GM21390 (cell line): Measurements from ENCODE around the gene PPFIBP1.
"Not testable (repeated sequence)": the region's sequence is repeated elsewhere in the genome, so short reads cannot be mapped to it uniquely, and the experiment has no call there.

Experiments
- ATAC-seq: cut with Tn5 transposase; IDR thresholded peaks from one replicate; pipeline ENCODE4 v1.9.1; 2021; ENCODE audit not compliant: unreplicated experiment

PPFIBP1 gene

DNA sequence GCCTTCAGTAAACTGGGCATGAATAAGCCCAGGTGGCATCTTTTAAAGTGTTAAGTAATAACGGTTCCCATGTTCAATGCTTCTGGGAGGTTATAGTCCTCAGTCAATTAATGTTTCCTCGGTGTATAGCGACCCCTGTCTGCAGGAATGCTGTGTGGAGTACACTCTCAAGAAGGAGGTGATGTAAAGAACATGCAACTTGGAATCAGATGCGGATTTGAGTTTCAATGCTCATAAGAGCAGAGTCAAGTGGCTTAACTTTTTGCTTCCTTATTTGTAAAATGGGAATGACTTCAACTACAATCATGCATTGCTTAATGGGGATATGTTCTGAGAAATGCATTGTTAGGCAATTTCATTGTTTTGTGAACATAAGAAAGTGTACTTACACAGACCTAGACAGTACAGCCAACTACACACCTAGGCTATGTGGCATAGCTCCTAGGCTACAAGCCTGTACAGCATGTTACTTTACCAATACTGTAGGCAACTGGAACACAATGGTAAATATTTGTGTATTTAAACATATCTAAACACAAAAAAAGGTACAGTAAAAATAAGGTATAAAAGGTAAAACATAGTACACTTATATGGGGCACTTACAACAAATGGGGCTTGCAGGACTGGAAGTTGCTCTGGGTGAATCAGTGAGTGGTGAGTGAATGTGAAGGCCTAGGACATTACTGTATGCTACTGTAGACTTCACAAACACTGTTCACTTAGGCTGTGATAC, 179.9 kb downstream of the PPFIBP1 start:
- peak; percentile 96 for ATAC-seq

DNA sequence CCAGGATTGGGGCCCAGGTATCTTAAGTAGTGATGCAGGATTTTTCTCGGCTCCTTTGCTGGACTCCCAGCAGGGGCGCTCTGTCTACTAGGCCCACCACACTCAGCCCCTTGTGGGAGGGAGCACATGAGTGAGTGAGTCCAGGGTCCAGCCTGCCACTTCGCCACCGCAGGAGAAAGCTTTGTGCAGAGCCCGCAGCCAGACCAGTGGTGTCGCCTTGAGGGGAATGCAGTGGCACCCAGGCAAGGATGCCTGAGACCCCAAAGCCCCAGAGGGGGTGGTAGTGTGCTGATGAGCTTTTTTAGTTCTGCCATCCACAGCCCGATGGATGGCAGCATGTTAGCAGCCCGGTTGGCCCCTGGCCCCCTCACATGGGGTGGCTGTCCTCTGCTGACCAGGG, 181.3 kb downstream of the PPFIBP1 start:
- ATAC-seq: no peak

DNA sequence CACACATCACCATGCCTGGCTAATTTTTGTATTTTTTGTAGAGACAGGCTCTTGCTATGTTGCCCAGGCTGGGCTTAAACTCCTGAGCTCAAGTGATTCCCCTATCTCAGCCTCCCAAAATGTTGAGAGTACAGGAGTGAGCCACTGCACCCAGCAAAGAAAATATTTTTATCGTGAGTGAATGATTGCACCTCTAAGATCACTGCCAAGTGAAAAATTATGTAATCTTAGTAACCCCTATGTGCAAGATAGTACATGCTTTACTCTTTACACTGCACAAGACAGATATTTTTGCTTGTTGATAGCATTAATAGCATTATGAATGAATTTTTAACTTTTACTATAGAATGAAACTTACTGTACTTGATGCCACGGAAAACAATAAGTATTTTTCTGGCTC, 183.2 kb downstream of the PPFIBP1 start:
- ATAC-seq: no peak

DNA sequence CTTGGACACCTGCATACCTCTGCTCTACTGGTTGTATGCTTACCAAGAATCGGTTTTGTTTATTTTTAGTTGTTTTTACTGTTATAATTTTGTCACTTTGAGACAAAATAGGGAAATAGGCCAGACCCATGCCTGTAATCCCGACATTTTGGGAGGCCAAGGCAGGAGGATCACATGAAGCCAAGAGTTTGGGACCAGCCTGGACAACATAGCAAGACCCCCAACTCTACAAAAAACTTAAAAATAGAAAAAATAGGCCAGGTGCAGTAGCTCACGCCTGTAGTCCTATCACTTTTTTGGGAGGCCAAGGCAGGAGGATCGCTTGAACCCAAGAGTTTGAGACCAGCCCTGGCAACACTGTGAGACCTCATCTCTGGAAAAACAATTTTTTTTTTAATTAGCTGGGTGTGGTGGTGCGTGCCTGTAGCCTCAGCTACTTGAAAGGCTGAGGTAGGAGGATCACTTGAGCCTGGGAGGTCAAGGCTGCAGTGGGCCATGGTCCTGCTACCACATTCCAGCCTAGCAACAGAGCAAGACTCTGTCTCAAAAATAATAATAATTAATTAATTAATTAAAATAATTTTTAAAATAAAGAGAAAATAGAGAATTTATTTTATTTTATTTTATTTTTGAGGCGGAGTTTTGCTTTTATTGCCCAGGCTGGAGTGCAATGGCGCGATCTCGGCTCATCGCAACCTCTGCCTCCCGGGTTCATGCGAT, 185.4 kb downstream of the PPFIBP1 start:
- ATAC-seq: no peak

DNA sequence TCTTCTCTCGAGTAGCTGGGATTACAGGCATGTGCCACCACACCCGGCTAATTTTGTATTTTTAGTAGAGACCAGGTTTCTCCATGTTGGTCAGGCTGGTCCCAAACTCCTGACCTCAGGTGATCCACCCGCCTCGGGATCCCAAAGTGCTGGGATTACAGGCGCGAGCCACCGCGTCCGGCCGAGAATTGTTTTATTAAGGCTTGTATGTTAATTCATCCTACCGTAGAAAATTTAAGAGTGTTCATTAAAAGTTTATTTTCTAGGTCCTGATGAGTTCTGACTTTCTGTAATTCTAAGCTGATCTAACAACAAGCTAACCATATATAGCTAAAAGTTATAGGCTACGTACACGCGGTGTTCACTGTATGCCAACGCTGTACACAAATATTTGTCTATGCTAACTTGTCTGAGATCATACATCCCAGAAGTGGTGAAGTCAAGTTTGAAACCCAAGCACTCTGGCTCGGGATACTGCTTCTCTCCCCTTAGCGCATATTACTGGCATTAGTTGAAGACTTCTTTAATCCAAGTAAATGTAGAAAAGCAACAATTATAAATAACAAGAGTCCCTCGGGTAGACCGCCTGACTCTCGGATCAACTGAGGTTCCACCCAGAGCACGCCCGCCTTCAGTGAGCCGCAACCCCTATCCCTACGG, 186.1 kb downstream of the PPFIBP1 start:
- ATAC-seq: peak; percentile 41

DNA sequence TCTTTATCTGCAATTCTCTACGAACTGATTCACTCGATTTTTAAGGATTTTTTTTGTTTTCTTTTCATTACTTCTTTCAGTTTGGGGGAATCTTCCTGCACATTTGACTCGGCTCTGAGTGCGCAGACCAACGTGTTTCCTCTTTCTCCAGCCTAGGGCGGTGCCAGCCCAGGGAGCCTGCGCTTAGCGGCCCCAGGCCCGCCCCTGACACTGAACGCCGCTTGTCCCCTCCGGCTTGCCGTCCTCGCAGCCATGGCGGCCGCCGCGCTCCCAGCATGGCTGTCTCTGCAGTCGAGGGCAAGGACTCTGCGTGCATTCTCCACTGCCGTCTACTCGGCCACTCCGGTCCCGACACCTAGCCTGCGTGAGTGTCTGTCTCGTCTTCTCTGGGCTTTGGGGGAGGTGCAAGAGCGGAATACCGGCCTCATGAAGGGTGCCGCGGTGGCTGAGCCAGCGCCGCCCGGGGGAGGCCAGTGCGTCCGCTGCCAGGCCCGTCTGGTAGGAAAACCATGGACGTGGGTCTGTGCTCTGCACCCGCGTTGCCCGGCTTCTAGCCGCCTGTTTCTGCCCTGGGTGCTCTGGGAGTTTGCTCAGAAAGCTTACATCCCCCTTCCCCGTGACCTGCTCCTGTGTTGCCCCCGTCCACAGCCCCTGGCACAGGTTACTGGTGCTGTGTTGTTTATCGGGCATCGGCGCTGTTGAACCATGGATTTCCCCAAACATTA, 186.7 kb downstream of the PPFIBP1 start, which contains the start of gene MRPS35:
Gene MRPS35 (plus strand): TSS at position 241 of the 725 bp plus-strand sequence. CDS start 12 bp downstream, at position 253.
- peak; percentile 96 for ATAC-seq

DNA sequence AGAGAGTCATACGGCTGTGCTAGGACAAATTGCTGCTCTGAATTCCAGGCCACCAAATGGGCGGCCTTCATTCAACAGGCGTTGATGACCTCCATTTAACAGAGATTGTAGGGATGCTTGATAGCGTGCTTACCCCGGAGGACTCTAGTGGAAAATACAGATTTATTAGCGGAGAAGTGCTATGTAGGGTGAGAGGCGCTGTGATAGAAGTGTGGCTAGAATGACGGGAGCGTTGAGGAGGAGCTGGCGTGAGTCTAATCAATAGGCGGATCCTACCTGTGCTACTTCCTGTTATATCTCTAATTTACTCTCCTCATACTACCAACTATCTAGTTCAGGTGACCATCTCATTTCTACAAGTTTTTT, 187.3 kb downstream of the PPFIBP1 start:
- peak; percentile 10 for ATAC-seq

DNA sequence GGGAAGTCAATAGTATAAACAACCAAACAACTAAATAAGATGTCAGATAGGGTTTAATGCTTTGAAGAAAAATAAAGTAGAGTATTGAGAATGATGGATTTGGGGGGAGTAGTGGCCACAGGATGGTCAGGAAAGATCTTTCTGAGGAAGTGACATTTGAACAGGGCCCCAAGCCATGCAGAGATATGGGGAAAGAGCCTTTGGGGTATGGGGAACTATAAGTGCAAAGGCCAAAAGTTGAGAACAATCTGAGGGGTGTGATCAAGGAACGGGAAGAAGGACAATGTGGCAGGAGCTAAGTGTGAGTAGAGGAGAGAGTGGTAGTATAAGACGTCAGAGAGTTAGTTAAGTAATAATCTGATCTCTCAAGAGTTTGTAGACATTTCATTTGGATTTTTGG, 188.0 kb downstream of the PPFIBP1 start:
- no peak for ATAC-seq

DNA sequence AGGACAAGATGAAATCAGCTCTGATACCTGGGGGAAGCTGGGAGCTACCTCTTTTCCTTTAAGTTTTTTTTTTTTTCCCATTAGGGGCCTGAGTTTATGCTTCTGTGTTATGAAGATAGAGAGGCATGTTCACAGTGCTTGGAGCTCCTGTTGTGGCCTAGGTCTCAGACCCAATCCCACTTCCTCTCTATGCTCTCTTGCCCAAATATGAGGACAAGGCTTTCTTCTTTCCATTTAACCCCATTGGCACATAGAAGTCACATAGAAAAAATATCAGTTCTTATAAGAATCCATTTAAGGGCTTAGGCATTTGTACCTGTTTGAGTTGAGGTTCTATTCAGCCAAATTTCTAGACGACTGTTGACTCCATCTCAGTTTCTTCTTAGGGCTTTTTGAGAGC, 199.2 kb downstream of the PPFIBP1 start:
- no peak for ATAC-seq

DNA sequence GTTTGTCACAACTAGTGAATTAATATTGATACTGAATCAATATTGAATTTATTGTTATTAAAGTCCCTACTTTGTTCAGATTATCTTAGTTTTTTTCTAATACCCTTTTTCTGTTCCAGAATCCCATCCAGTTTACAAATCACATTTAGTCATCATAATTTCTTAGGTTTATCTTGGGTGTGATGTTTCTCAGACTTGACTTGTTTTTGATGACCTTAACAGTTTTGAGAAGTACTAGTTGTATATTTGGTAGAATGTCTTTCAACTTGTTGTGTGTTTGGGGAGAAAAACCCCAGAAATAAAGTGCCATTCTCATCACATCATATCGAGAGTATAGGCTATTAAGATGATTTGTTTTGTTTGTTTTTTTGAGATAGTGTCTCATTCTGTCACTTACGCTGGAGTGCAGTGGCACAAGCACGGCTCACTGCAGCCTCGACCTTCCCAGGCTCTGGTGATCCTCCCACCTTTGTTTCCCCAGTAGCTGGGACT, 206.1 kb downstream of the PPFIBP1 start:
- no peak for ATAC-seq

DNA sequence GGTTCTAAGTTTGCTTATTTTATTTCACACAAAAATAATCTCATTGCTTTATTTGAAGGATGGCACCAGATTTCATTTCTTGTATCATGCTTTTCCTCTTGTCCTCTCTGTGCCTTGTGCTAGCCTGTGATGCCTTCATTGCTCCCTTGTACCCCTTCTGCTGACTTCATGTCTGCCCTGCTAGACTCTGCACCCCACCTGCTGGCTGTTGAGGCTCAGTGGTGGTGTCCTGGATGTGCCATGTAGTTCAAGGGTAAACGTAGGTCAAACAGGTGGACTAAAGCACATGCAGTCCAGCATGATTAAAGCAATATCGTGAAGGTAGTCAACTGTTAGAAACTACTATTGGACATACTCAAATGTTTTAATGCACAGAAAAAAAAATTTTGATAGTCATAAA, 208.3 kb downstream of the PPFIBP1 start:
- ATAC-seq: no peak

DNA sequence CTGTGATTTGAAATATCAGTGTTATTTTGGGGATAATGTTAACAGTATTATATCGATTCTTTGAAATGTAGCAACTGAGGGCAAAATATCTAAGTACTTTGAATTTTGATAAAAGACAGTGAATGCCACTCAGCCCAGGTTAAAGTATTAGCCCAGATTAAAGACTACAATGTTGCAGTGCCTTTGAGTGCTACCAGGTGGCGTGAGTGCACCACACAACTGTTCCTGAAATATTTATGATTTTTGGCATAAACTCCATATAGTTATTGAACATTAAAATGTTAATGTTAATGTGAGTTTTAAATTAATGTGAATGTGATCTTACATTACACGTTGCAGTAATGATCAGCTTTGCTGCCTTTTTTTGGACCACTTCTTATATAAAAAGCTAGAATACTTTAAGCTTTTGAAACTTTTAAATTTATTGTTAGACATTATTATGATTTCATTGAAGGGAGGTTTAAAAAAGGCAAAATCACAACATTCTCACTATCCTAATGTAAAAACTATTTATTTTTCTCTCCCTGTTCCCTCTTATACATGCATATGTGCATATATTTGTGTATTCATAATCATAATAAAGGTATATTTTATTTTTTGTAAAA, 209.1 kb downstream of the PPFIBP1 start:
- ATAC-seq: no peak

DNA sequence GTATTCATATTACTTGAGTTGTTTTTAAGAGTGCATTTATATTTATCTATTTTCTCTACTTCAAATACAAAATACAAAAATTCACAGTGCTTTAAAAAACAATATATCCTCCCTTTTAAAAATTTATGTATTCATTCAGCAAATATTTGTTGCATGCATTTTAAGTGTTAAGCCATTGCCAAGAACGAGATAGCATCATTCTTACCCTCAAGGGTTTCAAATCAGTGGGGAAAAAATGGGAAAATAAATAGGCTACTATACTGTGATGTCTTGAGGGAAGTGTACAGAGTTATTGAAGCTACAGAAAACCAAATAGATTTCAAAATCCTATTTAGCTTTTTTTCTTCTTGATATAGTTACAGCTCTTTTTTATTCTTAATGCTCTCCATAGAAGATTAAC, 209.8 kb downstream of the PPFIBP1 start:
- ATAC-seq: no peak

DNA sequence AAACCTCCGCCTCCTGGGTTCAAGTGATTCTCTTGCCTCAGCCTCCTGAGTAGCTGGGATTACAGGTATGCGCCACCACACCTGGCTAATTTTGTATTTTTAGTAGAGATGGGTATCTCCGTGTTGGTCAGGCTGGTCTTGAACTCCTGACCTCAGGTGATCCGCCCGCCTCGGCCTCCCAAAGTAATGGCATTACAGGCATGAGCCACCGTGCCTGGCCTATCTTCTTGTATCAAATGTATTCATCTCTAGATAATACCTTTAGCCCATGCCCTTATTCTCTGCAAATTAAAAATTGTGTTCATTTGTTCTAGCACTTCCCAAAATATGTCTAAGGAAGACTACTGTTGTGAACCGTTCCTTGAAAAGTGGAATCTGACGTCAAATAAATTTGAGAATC, 210.3 kb downstream of the PPFIBP1 start:
- not testable (repeated sequence) for ATAC-seq

DNA sequence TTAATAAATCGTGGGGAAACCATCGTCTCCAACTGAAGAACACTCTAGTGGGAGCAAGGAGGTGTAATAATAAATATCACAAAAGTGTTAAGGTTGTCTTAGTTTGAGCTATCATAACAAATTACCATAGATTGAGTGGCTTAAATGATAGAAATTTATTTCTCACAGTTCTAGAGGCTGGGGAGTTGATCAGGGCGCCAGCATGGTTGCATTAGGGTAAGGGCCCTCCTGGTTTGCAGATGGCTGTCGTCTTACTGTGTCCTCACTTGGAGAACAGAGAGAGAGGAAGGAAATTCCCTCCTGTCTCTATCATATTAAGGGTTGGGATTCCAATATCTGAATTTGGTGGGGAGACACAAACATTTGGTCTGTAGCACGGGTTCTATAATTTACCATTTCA, 219.6 kb downstream of the PPFIBP1 start:
- no peak for ATAC-seq
